ENCODE measurements around the gene RFLNA.

GRCh38 chr12:124361074-124361970, 66.4 kb downstream of the RFLNA start:
- TF ChIP-seq, protein P1, sequence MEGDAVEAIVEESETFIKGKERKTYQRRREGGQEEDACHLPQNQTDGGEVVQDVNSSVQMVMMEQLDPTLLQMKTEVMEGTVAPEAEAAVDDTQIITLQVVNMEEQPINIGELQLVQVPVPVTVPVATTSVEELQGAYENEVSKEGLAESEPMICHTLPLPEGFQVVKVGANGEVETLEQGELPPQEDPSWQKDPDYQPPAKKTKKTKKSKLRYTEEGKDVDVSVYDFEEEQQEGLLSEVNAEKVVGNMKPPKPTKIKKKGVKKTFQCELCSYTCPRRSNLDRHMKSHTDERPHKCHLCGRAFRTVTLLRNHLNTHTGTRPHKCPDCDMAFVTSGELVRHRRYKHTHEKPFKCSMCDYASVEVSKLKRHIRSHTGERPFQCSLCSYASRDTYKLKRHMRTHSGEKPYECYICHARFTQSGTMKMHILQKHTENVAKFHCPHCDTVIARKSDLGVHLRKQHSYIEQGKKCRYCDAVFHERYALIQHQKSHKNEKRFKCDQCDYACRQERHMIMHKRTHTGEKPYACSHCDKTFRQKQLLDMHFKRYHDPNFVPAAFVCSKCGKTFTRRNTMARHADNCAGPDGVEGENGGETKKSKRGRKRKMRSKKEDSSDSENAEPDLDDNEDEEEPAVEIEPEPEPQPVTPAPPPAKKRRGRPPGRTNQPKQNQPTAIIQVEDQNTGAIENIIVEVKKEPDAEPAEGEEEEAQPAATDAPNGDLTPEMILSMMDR (IDR thresholded peaks at IDR 0.05; ENCODE audit: low read depth, low read length) = no peak
- no peak for TF ChIP-seq POLR2A (IDR thresholded peaks at IDR 0.05; ENCODE audit: extremely low read depth, insufficient read length)
- no peak for TF ChIP-seq MAX (IDR thresholded peaks at IDR 0.05; ENCODE audit: low read depth, low read length)

All from NB4 (cell line).